AG09309 (cell line): ENCODE data around the gene CSNK2A1.

Experiments used
- DNase-seq: peaks from one replicate; pipeline ENCODE4 v3.0.0-alpha.2; 2010; ENCODE audit warnings: low read depth
- H3K4me3 ChIP-seq: 2 replicates; pipeline ENCODE4 v1.5.1; 2011; ENCODE audit warnings: mild to moderate bottlenecking, low read depth, low read length, moderate library complexity; ENCODE audit not compliant: control insufficient read depth
- CTCF ChIP-seq: IDR thresholded peaks from 2 replicates; pipeline ENCODE4 v1.5.1; 2011; ENCODE audit warnings: mild to moderate bottlenecking, low read depth, low read length, inconsistent platforms; ENCODE audit not compliant: insufficient read depth, control insufficient read depth; ENCODE audit errors: missing control alignments

CSNK2A1 gene

GRCh38 chr20:528923-529604 lies 14.5 kb downstream of the CSNK2A1 start:
- TF ChIP-seq CTCF = no peak
- H3K4me3 ChIP-seq = no peak overlapping the region
- DNase-seq = peak; percentile 68

GRCh38 chr20:527571-527886 lies 16.1 kb downstream of the CSNK2A1 start:
- no peak for DNase-seq
- no peak for TF ChIP-seq CTCF
- H3K4me3 ChIP-seq = no peak overlapping the region

- H3K4me3 ChIP-seq = no peak overlapping the region
- no peak for TF ChIP-seq CTCF
- DNase-seq = no peak
Measured at GRCh38 chr20:521860-522259, 21.7 kb downstream of the CSNK2A1 start.

GRCh38 chr20:519999-520398 lies 23.6 kb downstream of the CSNK2A1 start:
- DNase-seq = no peak
- TF ChIP-seq CTCF = no peak
- no peak overlapping the region for H3K4me3 ChIP-seq

GRCh38 chr20:517221-517620 lies 26.4 kb downstream of the CSNK2A1 start:
- DNase-seq = no peak
- no peak for TF ChIP-seq CTCF
- no peak overlapping the region for H3K4me3 ChIP-seq

GRCh38 chr20:516799-517198 lies 26.8 kb downstream of the CSNK2A1 start:
- no peak overlapping the region for H3K4me3 ChIP-seq
- no peak for TF ChIP-seq CTCF
- no peak for DNase-seq

GRCh38 chr20:515696-516095 lies 27.9 kb downstream of the CSNK2A1 start:
- no peak for DNase-seq
- H3K4me3 ChIP-seq = no peak overlapping the region

More at GRCh38 chr20:515696-516095, 27.9 kb downstream of the CSNK2A1 start:
- TF ChIP-seq CTCF = no peak
